Neural progenitor cell (in vitro differentiated cells): ENCODE results near the gene CCL23.

Source experiments
- EZH2phosphoT487 ChIP-seq: fragments of 200-600 bp; sonication (generic); IDR thresholded peaks from 2 replicates; pipeline ENCODE4 v1.6.1; 2017; ENCODE audit warnings: antibody characterized with exemption
- TF ChIP-seq, protein P1 (sequence below): fragments of 200-600 bp; sonication (generic); IDR thresholded peaks from 2 replicates; pipeline ENCODE4 v1.5.1; 2017; ENCODE audit warnings: antibody characterized with exemption, mild to moderate bottlenecking

- TF ChIP-seq, protein P1, sequence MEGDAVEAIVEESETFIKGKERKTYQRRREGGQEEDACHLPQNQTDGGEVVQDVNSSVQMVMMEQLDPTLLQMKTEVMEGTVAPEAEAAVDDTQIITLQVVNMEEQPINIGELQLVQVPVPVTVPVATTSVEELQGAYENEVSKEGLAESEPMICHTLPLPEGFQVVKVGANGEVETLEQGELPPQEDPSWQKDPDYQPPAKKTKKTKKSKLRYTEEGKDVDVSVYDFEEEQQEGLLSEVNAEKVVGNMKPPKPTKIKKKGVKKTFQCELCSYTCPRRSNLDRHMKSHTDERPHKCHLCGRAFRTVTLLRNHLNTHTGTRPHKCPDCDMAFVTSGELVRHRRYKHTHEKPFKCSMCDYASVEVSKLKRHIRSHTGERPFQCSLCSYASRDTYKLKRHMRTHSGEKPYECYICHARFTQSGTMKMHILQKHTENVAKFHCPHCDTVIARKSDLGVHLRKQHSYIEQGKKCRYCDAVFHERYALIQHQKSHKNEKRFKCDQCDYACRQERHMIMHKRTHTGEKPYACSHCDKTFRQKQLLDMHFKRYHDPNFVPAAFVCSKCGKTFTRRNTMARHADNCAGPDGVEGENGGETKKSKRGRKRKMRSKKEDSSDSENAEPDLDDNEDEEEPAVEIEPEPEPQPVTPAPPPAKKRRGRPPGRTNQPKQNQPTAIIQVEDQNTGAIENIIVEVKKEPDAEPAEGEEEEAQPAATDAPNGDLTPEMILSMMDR, result no peak
- no peak for TF ChIP-seq EZH2phosphoT487
Measured at GRCh38 chr17:36017799-36018198, at the start of gene CCL23.
